Glutamatergic neuron (in vitro differentiated cells): ENCODE data around the gene HADHA. TPM values are rescaled to one million over a fixed set of nuclear protein-coding genes. Genes with fewer than 3 reads are reported as not detected.

Experiments
- DNase-seq: peaks from one replicate; pipeline ENCODE4 v3.0.0; 2022
- H3K27ac Mint-ChIP-seq: one replicate; pipeline ENCODE4 v1.8.0; 2020; ENCODE audit warnings: mild to moderate bottlenecking, mixed read lengths, inconsistent platforms; ENCODE audit not compliant: unreplicated experiment
- H3K27me3 Mint-ChIP-seq: one replicate; pipeline ENCODE4 v1.8.0; 2020; ENCODE audit warnings: mild to moderate bottlenecking, moderate library complexity, mixed read lengths, inconsistent platforms; ENCODE audit not compliant: unreplicated experiment
- H3K36me3 Mint-ChIP-seq: one replicate; pipeline ENCODE4 v1.8.0; 2020; ENCODE audit warnings: mild to moderate bottlenecking, mixed read lengths, inconsistent platforms; ENCODE audit not compliant: unreplicated experiment
- H3K4me1 Mint-ChIP-seq: one replicate; pipeline ENCODE4 v1.8.0; 2020; ENCODE audit warnings: mild to moderate bottlenecking, low read depth, mixed read lengths, inconsistent platforms; ENCODE audit not compliant: unreplicated experiment
- H3K4me3 Mint-ChIP-seq: one replicate; pipeline ENCODE4 v1.8.0; 2020; ENCODE audit warnings: mild to moderate bottlenecking, mixed read lengths, inconsistent platforms; ENCODE audit not compliant: unreplicated experiment
- H3K9me3 Mint-ChIP-seq: one replicate; pipeline ENCODE4 v1.8.0; 2020; ENCODE audit warnings: mild to moderate bottlenecking, moderate library complexity, mixed read lengths, inconsistent platforms; ENCODE audit not compliant: unreplicated experiment
- total RNA-seq: library from RNA; stranded (reverse); fragmentation: NEBNext Ultra II Directional; extraction: Animal tissue kit (Norgen Biotek cat#: 25700); gene quantifications from one replicate; pipeline ENCODE4 v1.2.1, GENCODE V29; 2021; ENCODE audit not compliant: unreplicated experiment
- TF ChIP-seq, protein P1 (sequence below): fragments of 200-600 bp; sonication (generic); IDR thresholded peaks from one replicate; pipeline ENCODE4 v1.5.0; 2021; ENCODE audit not compliant: partially characterized antibody, unreplicated experiment

The HADHA gene
- total RNA-seq, 1 donor from 2014 or later, result 89.8 TPM

DNA sequence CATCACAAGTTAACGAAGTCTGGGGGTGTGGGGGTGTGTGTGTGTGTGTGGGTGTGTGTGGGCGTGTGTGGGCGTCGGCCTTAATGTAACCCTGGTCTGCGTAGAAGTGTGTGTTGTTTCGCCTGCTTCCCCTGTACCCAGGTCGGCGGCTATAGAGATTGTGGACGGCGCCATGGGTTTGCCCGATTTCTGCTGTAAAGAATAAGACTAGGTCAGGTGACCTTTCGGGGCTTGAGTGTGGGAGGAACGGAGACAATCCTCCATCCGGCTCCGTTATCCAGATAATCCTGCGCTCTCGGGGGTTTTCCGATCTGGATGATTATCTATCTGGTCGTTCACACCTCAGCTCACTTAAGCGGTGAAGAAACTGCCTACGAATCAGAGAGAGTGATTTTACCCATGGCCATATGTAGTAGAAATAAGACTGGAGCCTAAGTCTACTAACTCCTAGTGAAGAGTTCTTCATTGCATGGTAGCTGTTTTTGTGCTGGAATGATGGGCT, 850 bp upstream of the HADHA start:
- H3K36me3 Mint-ChIP-seq, result no peaks in the 10 kb centered on the region
- H3K4me1 Mint-ChIP-seq, result peaks cover 9% of the 10 kb centered on the region
- H3K27ac Mint-ChIP-seq, result peak overlapping the region; percentile 93
- H3K27me3 Mint-ChIP-seq, result no peaks in the 10 kb centered on the region
- TF ChIP-seq, protein P1, sequence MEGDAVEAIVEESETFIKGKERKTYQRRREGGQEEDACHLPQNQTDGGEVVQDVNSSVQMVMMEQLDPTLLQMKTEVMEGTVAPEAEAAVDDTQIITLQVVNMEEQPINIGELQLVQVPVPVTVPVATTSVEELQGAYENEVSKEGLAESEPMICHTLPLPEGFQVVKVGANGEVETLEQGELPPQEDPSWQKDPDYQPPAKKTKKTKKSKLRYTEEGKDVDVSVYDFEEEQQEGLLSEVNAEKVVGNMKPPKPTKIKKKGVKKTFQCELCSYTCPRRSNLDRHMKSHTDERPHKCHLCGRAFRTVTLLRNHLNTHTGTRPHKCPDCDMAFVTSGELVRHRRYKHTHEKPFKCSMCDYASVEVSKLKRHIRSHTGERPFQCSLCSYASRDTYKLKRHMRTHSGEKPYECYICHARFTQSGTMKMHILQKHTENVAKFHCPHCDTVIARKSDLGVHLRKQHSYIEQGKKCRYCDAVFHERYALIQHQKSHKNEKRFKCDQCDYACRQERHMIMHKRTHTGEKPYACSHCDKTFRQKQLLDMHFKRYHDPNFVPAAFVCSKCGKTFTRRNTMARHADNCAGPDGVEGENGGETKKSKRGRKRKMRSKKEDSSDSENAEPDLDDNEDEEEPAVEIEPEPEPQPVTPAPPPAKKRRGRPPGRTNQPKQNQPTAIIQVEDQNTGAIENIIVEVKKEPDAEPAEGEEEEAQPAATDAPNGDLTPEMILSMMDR, result no peak
- peaks cover 4% of the 10 kb centered on the region for H3K9me3 Mint-ChIP-seq
- DNase-seq, result peak; percentile 47
- H3K4me3 Mint-ChIP-seq, result peak overlapping the region; percentile 96

DNA sequence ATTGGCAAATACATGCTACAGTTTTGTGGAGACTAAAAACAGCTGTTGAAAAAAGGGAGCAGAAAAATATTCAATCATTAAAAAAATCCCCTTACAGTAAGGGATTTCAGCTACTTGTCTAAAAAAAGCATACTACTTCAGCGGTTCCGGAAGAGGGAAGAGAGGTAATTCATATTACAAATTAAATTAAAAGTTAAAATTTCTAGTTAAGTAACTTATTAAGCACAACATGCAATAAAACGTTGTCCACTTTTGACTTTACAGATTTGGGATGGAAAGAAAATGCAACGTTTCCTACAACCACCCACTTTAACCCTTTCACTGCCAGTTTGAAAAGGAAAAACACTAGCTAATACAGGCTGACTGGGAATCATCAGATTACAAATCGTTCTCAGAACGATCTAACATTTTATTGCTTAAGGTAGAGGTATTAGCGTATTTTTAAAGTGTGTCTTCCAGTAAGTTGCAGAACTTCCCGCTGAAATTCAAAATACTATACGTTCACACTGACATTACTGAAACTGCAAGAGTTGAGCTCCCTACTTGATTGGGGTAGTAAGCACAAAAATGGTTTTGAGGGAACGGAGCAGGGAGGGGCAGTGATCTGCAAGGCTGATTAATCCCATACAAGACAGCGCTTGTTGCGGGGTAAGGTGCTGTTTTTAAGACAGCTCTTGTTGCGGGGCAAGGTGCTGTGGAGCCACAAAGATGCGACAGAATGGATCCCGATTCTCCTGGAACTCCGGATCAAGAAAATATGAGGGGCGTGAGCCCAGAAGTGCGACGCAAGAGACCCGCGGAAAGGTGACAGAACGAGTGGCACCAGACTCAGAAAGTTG, 743 bp downstream of the HADHA start:
- TF ChIP-seq, protein P1, result no peak
- no peaks in the 10 kb centered on the region for H3K36me3 Mint-ChIP-seq
- H3K9me3 Mint-ChIP-seq, result peaks cover 5% of the 10 kb centered on the region
- peak overlapping the region; percentile 93 for H3K27ac Mint-ChIP-seq
- H3K4me1 Mint-ChIP-seq, result peaks cover 9% of the 10 kb centered on the region
- no peak for DNase-seq
- H3K27me3 Mint-ChIP-seq, result no peaks in the 10 kb centered on the region
- peak overlapping the region; percentile 96 for H3K4me3 Mint-ChIP-seq

DNA sequence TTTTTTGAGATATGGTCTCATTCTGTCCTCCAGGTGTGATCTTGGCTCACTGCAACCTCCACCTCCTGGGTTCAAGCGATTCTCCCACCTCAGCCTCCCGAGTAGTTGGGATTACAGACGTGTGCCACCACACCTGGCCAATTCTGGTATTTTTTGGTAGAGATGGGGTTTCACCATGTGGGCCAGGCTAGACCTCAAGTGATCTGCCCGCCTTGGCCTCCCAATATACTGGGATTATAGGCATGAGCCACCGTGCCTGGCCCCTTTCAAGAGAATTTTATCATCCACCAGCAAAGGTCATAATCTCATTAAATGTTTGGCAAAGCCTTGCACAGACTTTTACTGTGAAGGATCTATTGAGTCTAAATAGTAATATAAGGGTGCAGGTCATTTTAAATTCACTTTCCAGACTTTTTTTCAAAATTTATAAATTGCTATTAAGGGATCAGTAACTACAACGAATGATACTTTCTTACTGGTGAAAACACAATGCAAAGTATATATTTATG, 2.5 kb downstream of the HADHA start:
- Mint-ChIP-seq H3K27ac (no peak overlapping the region), H3K36me3 (no peaks in the 10 kb centered on the region), H3K4me3 (peak overlapping the region; percentile 72), H3K27me3 (no peaks in the 10 kb centered on the region), H3K4me1 (peaks cover 6% of the 10 kb centered on the region), H3K9me3 (peaks cover 5% of the 10 kb centered on the region)
- DNase-seq, result no peak
- TF ChIP-seq, protein P1, result no peak

DNA sequence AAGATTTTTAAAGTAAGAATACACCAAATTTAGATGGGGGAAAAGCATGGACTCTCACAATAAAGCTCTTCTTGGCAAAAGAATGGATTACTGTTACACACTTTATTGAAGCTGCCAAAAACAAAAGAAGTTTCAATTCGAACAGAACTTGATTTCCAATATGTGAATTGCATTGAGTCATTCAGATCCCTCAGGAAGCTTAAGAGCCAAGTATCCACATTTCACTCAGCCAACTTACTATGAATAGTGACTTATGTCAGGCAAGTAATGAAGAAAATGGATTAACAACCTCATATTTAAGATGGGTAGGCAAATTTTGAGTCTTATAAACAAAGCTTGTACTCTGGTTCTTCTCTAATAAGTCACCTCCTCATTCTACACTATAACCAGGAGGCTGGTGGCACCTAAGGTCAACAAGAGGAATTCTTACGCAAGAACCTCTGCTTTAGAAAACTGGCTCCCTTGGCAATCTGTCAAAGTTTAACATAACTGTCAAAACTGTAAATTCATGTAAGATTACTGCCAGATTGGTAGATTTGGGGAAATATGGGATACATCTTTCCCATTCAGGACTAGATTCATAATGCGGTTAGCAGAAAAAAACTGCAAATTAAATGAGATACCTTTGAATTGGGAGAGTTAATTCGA, 6.0 kb downstream of the HADHA start:
- Mint-ChIP-seq H3K36me3 (no peaks in the 10 kb centered on the region), H3K4me3 (no peak overlapping the region), H3K27ac (no peak overlapping the region), H3K4me1 (peaks cover 5% of the 10 kb centered on the region), H3K9me3 (peaks cover 1% of the 10 kb centered on the region), H3K27me3 (peaks cover 1% of the 10 kb centered on the region)
- DNase-seq, result no peak
- TF ChIP-seq, protein P1, result no peak
